ENCODE results near the gene ADAM21.
"Not testable (repeated sequence)": the region's sequence is repeated elsewhere in the genome, so short reads cannot be mapped to it uniquely, and the experiment has no call there.

ADAM21 gene

GRCh38 chr14:70425354-70425753 lies 26.6 kb upstream of the ADAM21 start:
- TF ChIP-seq CTCF (IDR thresholded peaks at IDR 0.05; ENCODE audit: low read depth, low read length) = no peak
- H3K4me3 ChIP-seq (ENCODE audit: low read depth, low read length) = no peak overlapping the region

GRCh38 chr14:70426555-70426954 lies 25.4 kb upstream of the ADAM21 start:
- not testable (repeated sequence) for H3K4me3 ChIP-seq (ENCODE audit: low read depth, low read length)

- no peak overlapping the region for H3K4me3 ChIP-seq (ENCODE audit: low read depth, low read length)
- no peak for TF ChIP-seq CTCF (IDR thresholded peaks at IDR 0.05; ENCODE audit: low read depth, low read length)
Measured at GRCh38 chr14:70436867-70437266, 15.1 kb upstream of the ADAM21 start.

GRCh38 chr14:70441641-70442040 lies 10.3 kb upstream of the ADAM21 start:
- no peak for TF ChIP-seq CTCF (IDR thresholded peaks at IDR 0.05; ENCODE audit: low read depth, low read length)

GRCh38 chr14:70442750-70443149 lies 9.2 kb upstream of the ADAM21 start:
- no peak overlapping the region for H3K4me3 ChIP-seq (ENCODE audit: low read depth, low read length)
- TF ChIP-seq CTCF (IDR thresholded peaks at IDR 0.05; ENCODE audit: low read depth, low read length) = no peak

More at GRCh38 chr14:70441641-70442040, 10.3 kb upstream of the ADAM21 start:
- H3K4me3 ChIP-seq (ENCODE audit: low read depth, low read length) = no peak overlapping the region

- no peak for TF ChIP-seq CTCF (IDR thresholded peaks at IDR 0.05; ENCODE audit: low read depth, low read length)
- H3K4me3 ChIP-seq (ENCODE audit: low read depth, low read length) = no peak overlapping the region
Measured at GRCh38 chr14:70448633-70449340, 3.2 kb upstream of the ADAM21 start.

- TF ChIP-seq CTCF (IDR thresholded peaks at IDR 0.05; ENCODE audit: low read depth, low read length) = no peak
- H3K4me3 ChIP-seq (ENCODE audit: low read depth, low read length) = no peak overlapping the region
Measured at GRCh38 chr14:70454731-70455130, 2.8 kb downstream of the ADAM21 start.

GRCh38 chr14:70468731-70469130 lies 16.8 kb downstream of the ADAM21 start:
- H3K4me3 ChIP-seq (ENCODE audit: low read depth, low read length) = no peak overlapping the region
- TF ChIP-seq CTCF (IDR thresholded peaks at IDR 0.05; ENCODE audit: low read depth, low read length) = no peak

- not testable (repeated sequence) for H3K4me3 ChIP-seq (ENCODE audit: low read depth, low read length)
Measured at GRCh38 chr14:70470863-70471563, 19.0 kb downstream of the ADAM21 start.

Measured in WI38 (cell line).